ENCODE data around the gene SCRT2.

DNA sequence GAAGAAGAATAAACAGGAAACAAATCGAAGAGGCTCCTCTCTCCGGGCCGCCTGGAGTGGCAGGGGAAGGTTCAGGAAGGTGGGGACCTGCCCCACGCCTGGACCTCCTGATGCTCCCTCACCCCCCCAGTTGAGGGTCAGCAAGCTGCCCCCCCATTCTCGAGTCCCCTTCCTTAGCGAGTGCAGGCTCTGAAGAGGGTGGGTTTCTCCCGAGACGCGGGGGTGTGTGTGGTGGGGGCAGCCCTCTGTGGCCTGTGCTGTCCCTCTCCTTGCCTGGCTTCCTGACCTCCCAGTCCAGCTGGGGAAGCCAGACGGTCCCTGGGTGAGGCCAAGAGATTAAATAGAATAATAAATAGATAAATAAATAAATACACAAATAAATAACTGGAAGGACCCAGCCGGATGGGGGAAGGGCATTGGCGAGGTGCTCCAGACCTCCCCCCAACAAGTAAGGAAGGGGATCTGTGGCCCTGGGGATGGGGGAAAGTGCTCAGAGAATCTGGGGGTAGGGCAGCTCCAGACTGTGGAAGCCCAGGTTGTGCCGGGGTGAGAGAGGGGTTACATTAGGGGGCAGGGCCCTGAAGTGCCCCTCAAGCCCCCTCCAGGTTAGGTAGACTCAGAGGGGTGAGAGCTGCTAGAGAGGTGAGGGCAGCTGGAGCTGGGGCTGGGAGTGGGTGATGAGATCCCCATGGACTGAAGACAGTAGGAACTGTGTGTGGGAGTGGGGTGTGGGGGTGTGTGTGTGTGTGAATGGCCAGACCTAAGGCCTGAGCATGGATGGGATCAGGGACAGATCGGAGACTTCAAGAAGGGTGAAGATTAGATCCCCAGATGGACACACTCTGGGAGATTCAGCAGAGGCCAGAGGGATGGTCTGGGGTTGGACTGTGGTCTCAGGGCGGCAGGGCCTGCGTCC is 13.1 kb downstream of the SCRT2 start:
- no peak for TF ChIP-seq POLR2A (IDR thresholded peaks at IDR 0.05; ENCODE audit: extremely low read depth, insufficient read length)
- TF ChIP-seq, protein P1, sequence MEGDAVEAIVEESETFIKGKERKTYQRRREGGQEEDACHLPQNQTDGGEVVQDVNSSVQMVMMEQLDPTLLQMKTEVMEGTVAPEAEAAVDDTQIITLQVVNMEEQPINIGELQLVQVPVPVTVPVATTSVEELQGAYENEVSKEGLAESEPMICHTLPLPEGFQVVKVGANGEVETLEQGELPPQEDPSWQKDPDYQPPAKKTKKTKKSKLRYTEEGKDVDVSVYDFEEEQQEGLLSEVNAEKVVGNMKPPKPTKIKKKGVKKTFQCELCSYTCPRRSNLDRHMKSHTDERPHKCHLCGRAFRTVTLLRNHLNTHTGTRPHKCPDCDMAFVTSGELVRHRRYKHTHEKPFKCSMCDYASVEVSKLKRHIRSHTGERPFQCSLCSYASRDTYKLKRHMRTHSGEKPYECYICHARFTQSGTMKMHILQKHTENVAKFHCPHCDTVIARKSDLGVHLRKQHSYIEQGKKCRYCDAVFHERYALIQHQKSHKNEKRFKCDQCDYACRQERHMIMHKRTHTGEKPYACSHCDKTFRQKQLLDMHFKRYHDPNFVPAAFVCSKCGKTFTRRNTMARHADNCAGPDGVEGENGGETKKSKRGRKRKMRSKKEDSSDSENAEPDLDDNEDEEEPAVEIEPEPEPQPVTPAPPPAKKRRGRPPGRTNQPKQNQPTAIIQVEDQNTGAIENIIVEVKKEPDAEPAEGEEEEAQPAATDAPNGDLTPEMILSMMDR (IDR thresholded peaks at IDR 0.05; ENCODE audit: low read depth, low read length) = no peak
- no peak for TF ChIP-seq MAX (IDR thresholded peaks at IDR 0.05; ENCODE audit: low read depth, low read length)
